H1 (cell line): Measurements from ENCODE around the gene TMEM51. TPM values are rescaled to one million over a fixed set of nuclear protein-coding genes. Genes with fewer than 3 reads are reported as not detected.

Experiments
- CTCF ChIA-PET: fragments of 300-600 bp; sonication (Branson Sonifier 250); formaldehyde crosslinking; loops from one replicate; lab custom pipeline; 2021; ENCODE audit not compliant: partially characterized antibody; lab: Charles Lee
- POLR2A ChIA-PET: fragments of 300-600 bp; sonication (Branson Sonifier 250); formaldehyde crosslinking; loops from one replicate; lab custom pipeline; 2021; ENCODE audit warnings: inconsistent platforms; ENCODE audit not compliant: partially characterized antibody; lab: Charles Lee
- DNase-seq, 2 experiments: peaks; one replicate each; pipeline versions ENCODE4 v3.0.0 to v3.0.0-alpha.2; 2010 to 2022; ENCODE audit warnings: low spot score in 2 of 2, low read depth in 1 of 2, mixed read lengths in 1 of 2
- FAIRE-seq: peaks from 2 replicates; lab custom pipeline; 2011; peaks lifted over from hg19 to GRCh38; lab: Jason Lieb, UNC
- H2AFZ ChIP-seq: 2 replicates; pipeline ENCODE4 v1.8.1; 2012; ENCODE audit warnings: low read length, inconsistent platforms
- H2AK5ac ChIP-seq: 2 replicates; pipeline ENCODE4 v1.6.1; 2013; ENCODE audit warnings: low read depth, low read length
- H2BK120ac ChIP-seq: replicated peaks from 2 replicates; pipeline ENCODE3; 2013; ENCODE audit warnings: low read depth, low read length, inconsistent platforms
- H2BK12ac ChIP-seq: 2 replicates; pipeline ENCODE4 v1.6.1; 2013; ENCODE audit warnings: low read depth, low read length
- H2BK15ac ChIP-seq: 2 replicates; pipeline ENCODE4 v1.6.1; 2013; ENCODE audit warnings: low read length
- H2BK20ac ChIP-seq: 2 replicates; pipeline ENCODE4 v1.6.1; 2013; ENCODE audit warnings: low read length
- H2BK5ac ChIP-seq: 2 replicates; pipeline ENCODE4 v1.6.1; 2013; ENCODE audit warnings: low read depth, low read length
- H3K14ac ChIP-seq: 2 replicates; pipeline ENCODE4 v1.6.1; 2013; ENCODE audit warnings: inconsistent platforms; ENCODE audit not compliant: insufficient read length
- H3K18ac ChIP-seq: 2 replicates; pipeline ENCODE4 v1.6.1; 2013; ENCODE audit warnings: low read length; ENCODE audit errors: extremely low read depth
- H3K23ac ChIP-seq: 2 replicates; pipeline ENCODE4 v1.6.1; 2013; ENCODE audit warnings: inconsistent platforms; ENCODE audit not compliant: insufficient read length
- H3K23me2 ChIP-seq: 2 replicates; pipeline ENCODE4 v1.6.1; 2013; ENCODE audit warnings: low read depth, low read length
- H3K27ac ChIP-seq: 2 replicates; pipeline ENCODE4 v1.6.1; 2011; ENCODE audit warnings: low read depth, low read length, inconsistent platforms
- H3K27me3 ChIP-seq, 4 experiments: replicated peaks in 1 of 4; 1 replicate in 1 of 4; 2 replicates in 3 of 4; pipeline versions ENCODE4 v1.6.1 to v1.8.1; 2011 to 2013; ENCODE audit warnings: low read length in 3 of 4, mild to moderate bottlenecking in 3 of 4, inconsistent platforms in 2 of 4, mixed read lengths in 2 of 4, moderate library complexity in 1 of 4; ENCODE audit not compliant: control insufficient read depth in 3 of 4, insufficient read depth in 3 of 4; ENCODE audit errors: extremely low read depth in 1 of 4
- H3K36me3 ChIP-seq, 4 experiments: 2 replicates each; pipeline versions ENCODE4 v1.6.1 to v1.8.1; 2011 to 2013; ENCODE audit warnings: mild to moderate bottlenecking in 4 of 4, low read length in 3 of 4, moderate library complexity in 2 of 4, control low read depth in 1 of 4, inconsistent platforms in 1 of 4; ENCODE audit not compliant: insufficient read depth in 4 of 4, control insufficient read depth in 2 of 4
- H3K4ac ChIP-seq: replicated peaks from 2 replicates; pipeline ENCODE3; 2013; ENCODE audit warnings: low read length, low read depth, mixed read lengths, inconsistent platforms; ENCODE audit not compliant: insufficient read length
- H3K4me1 ChIP-seq, 4 experiments: replicated peaks in 1 of 4; 1 replicate in 1 of 4; 2 replicates in 3 of 4; pipeline versions ENCODE4 v1.6.1 to v1.8.1; 2011 to 2013; ENCODE audit warnings: low read length in 3 of 4, inconsistent platforms in 2 of 4, mixed read lengths in 1 of 4; ENCODE audit not compliant: insufficient read depth in 4 of 4, control insufficient read depth in 3 of 4
- H3K4me2 ChIP-seq, 2 experiments: 2 replicates each; pipeline versions ENCODE4 v1.6.1 to v1.8.1; 2011 to 2013; ENCODE audit warnings: low read depth in 2 of 2, low read length in 2 of 2, control low read depth in 1 of 2, inconsistent platforms in 1 of 2, mild to moderate bottlenecking in 1 of 2; ENCODE audit not compliant: insufficient read depth in 1 of 2
- H3K4me3 ChIP-seq, 4 experiments: fragments of 200-600, 300-600 bp in 1 of 4; sonication (generic), shearing (Covaris generic), sonication (Bioruptor Twin) in 1 of 4; 2 replicates each; pipeline versions ENCODE4 v1.5.1 to v1.8.1; 2011 to 2016; ENCODE audit warnings: low read length in 4 of 4, low read depth in 3 of 4, control low read depth in 2 of 4, inconsistent platforms in 2 of 4, mild to moderate bottlenecking in 2 of 4, mixed read lengths in 1 of 4, moderate library complexity in 1 of 4; ENCODE audit not compliant: insufficient read depth in 2 of 4; ENCODE audit errors: extremely low read depth in 1 of 4
- H3K56ac ChIP-seq: replicated peaks from 2 replicates; pipeline ENCODE3; 2013; ENCODE audit warnings: low read depth, mild to moderate bottlenecking, mixed read lengths, low read length, inconsistent platforms; ENCODE audit not compliant: insufficient read length
- H3K79me1 ChIP-seq: 2 replicates; pipeline ENCODE4 v1.6.1; 2013; ENCODE audit warnings: low read depth, low read length, control low read depth
- H3K79me2 ChIP-seq, 2 experiments: 2 replicates each; pipeline versions ENCODE4 v1.6.1 to v1.8.1; 2012 to 2013; ENCODE audit warnings: low read length in 2 of 2, mild to moderate bottlenecking in 2 of 2, inconsistent platforms in 1 of 2; ENCODE audit not compliant: insufficient read depth in 2 of 2, control insufficient read depth in 1 of 2
- H3K9ac ChIP-seq, 4 experiments: replicated peaks in 1 of 4; 1 replicate in 1 of 4; 2 replicates in 3 of 4; pipeline versions ENCODE4 v1.6.1 to v1.8.1; 2011 to 2013; ENCODE audit warnings: low read depth in 3 of 4, low read length in 3 of 4, control low read depth in 2 of 4, mild to moderate bottlenecking in 2 of 4, moderate library complexity in 2 of 4, inconsistent platforms in 1 of 4; ENCODE audit errors: extremely low read depth in 1 of 4
- H3K9me3 ChIP-seq, 2 experiments: 2 replicates each; pipeline versions ENCODE4 v1.6.1 to v1.8.1; 2012 to 2013; ENCODE audit warnings: mild to moderate bottlenecking in 2 of 2, moderate library complexity in 2 of 2, control low read depth in 1 of 2, inconsistent platforms in 1 of 2, low read depth in 1 of 2, low read length in 1 of 2, mixed read lengths in 1 of 2; ENCODE audit not compliant: insufficient read depth in 2 of 2
- H4K20me1 ChIP-seq, 2 experiments: replicated peaks in 1 of 2; 2 replicates each; pipeline versions ENCODE3 to v1.8.1; 2011 to 2013; ENCODE audit warnings: inconsistent platforms in 2 of 2, low read length in 2 of 2, mild to moderate bottlenecking in 1 of 2; ENCODE audit not compliant: insufficient read depth in 2 of 2, control insufficient read depth in 1 of 2
- H4K5ac ChIP-seq: 2 replicates; pipeline ENCODE4 v1.6.1; 2013; ENCODE audit warnings: low read length, low read depth, mixed read lengths, inconsistent platforms; ENCODE audit not compliant: insufficient read length
- H4K8ac ChIP-seq: 2 replicates; pipeline ENCODE4 v1.8.0; 2013; ENCODE audit warnings: mild to moderate bottlenecking, moderate library complexity, low read length, inconsistent platforms; ENCODE audit not compliant: insufficient read depth; ENCODE audit errors: extremely low read depth
- H4K91ac ChIP-seq: replicated peaks from 2 replicates; pipeline ENCODE3; 2013; ENCODE audit warnings: low read length, mixed read lengths, inconsistent platforms; ENCODE audit not compliant: insufficient read length
- ATF3 ChIP-seq: IDR thresholded peaks from 2 replicates; pipeline ENCODE4 v1.6.1; 2011; ENCODE audit warnings: low read depth, mild to moderate bottlenecking, low read length; ENCODE audit not compliant: insufficient read depth
- CHD1 ChIP-seq: IDR thresholded peaks from 2 replicates; pipeline ENCODE4 v1.6.1; 2012; ENCODE audit warnings: low read depth, low read length, improper control_type of control experiment
- CREB1 ChIP-seq: IDR thresholded peaks from 2 replicates; pipeline ENCODE4 v1.6.1; 2012; ENCODE audit warnings: inconsistent platforms
- E2F6 ChIP-seq: IDR thresholded peaks from 2 replicates; pipeline ENCODE4 v1.6.1; 2012; ENCODE audit warnings: inconsistent platforms
- HDAC6 ChIP-seq: IDR thresholded peaks from one replicate; pipeline ENCODE4 v1.7.1; 2012; ENCODE audit warnings: low read depth, mild to moderate bottlenecking, inconsistent platforms, low read length, moderate library complexity
- JUN ChIP-seq: IDR thresholded peaks from 2 replicates; pipeline ENCODE4 v1.6.1; 2011; ENCODE audit warnings: low read depth, mild to moderate bottlenecking, improper control_type of control experiment, low read length
- KDM4A ChIP-seq: IDR thresholded peaks from one replicate; pipeline ENCODE4 v1.7.1; 2012; ENCODE audit warnings: low read depth, mild to moderate bottlenecking, moderate library complexity, low read length, inconsistent platforms; ENCODE audit not compliant: severe bottlenecking
- MAFK ChIP-seq: IDR thresholded peaks from 2 replicates; pipeline ENCODE4 v1.6.1; 2012; ENCODE audit warnings: low read depth, mild to moderate bottlenecking, improper control_type of control experiment, low read length
- NANOG ChIP-seq: IDR thresholded peaks from 2 replicates; pipeline ENCODE4 v1.6.1; 2011; ENCODE audit warnings: low read length, low read depth, mild to moderate bottlenecking, inconsistent platforms; ENCODE audit not compliant: insufficient read depth, poor library complexity, severe bottlenecking
- SRF ChIP-seq: IDR thresholded peaks from 2 replicates; pipeline ENCODE4 v1.6.1; 2011; ENCODE audit warnings: mild to moderate bottlenecking, low read depth, low read length, moderate library complexity
- SUZ12 ChIP-seq: fragments of 200-600 bp; sonication (generic); IDR thresholded peaks from 2 replicates; pipeline ENCODE4 v1.6.1; 2012; ENCODE audit warnings: mild to moderate bottlenecking, inconsistent platforms, low read length, moderate library complexity, mixed read lengths
- TCF12 ChIP-seq: IDR thresholded peaks from 2 replicates; pipeline ENCODE4 v1.6.1; 2011; ENCODE audit warnings: low read depth, mild to moderate bottlenecking, low read length
- WGBS, 2 experiments: shearing (Covaris generic) in 1 of 2; methylation state at CpG; one replicate each; pipeline versions ENCODE4 v1.1.6 to v1.1.7; 2013 to 2015; ENCODE audit warnings: low lambda C conversion rate in 2 of 2, mixed read lengths in 2 of 2, inconsistent platforms in 1 of 2, low coverage in 1 of 2, missing lambda C conversion rate in 1 of 2; ENCODE audit not compliant: insufficient replicate concordance in 2 of 2, insufficient coverage in 1 of 2, insufficient read length in 1 of 2; ENCODE audit errors: extremely low coverage in 1 of 2, missing lambda C conversion rate in 1 of 2; 5-methylcytosine and 5-hydroxymethylcytosine counted together
- polyA plus RNA-seq, 7 experiments: library from polyadenylated mRNA; depleted of rRNA in 3 of 7; stranded (reverse) in 5 of 7; unstranded in 2 of 7; fragments of >200 nt in 5 of 7; fragments of 200-250 nt in 2 of 7; gene quantifications; 1 replicate in 5 of 7; 2 replicates in 1 of 7; 4 replicates in 1 of 7; pipeline versions ENCODE4 v1.2.1 to v1.2.3, GENCODE V29; 2011 to 2013; ENCODE audit warnings: missing spikeins in 2 of 7, mixed read lengths in 2 of 7
- total RNA-seq: library from RNA; stranded (reverse); fragmentation: NEBNext Ultra II Directional; extraction: Animal tissue kit (Norgen Biotek cat#: 25700); gene quantifications from 2 replicates; pipeline ENCODE4 v1.2.1, GENCODE V29; 2021

Gene TMEM51
- total and polyA plus RNA-seq, 2 of the 8 experiments (the other 6 are each of a cell fraction or from before 2014, with no cell fraction given) = 9.9 to 10.7 TPM

- ChIA-PET POLR2A (no interaction called here), CTCF (interaction anchor here (1.6 kb wide), 2 partner anchors 17 to 45 kb away, joined by 3 to 7 read pairs; no protein-coding TSS in a partner anchor)
- Histone ChIP-seq H2BK5ac (no peak overlapping the region), H4K8ac (no peak overlapping the region), H2BK15ac (no peak overlapping the region), H3K23ac (no peak overlapping the region), H2AK5ac (no peak overlapping the region; the same call in 1 of the 2 replicates), H2BK20ac (no peak overlapping the region), H2BK120ac (no peak overlapping the region), H4K91ac (no peak overlapping the region), H4K20me1 (no peaks in the 10 kb centered on the region), H3K4me1 (peaks cover 0 to 3% (median 2%) of the 10 kb centered on the region in 4 experiments; a peak in 5 of 7 replicates), H3K23me2 (no peaks in the 10 kb centered on the region), H2AFZ (no peak overlapping the region), H3K27ac (no peak overlapping the region), H3K4ac (no peak overlapping the region), H3K4me3 (no peak overlapping the region), H3K79me2 (no peaks in the 10 kb centered on the region), H3K9ac (no peak overlapping the region), H3K56ac (no peak overlapping the region), H3K4me2 (no peak overlapping the region), H3K14ac (no peak overlapping the region), H3K18ac (no peak overlapping the region), H4K5ac (no peak overlapping the region), H3K79me1 (no peaks in the 10 kb centered on the region; the same call in 1 of the 2 replicates), H3K27me3 (peaks cover 0 to 5% (median under 1%) of the 10 kb centered on the region in 4 experiments; a peak in 1 of 7 replicates), H2BK12ac (no peak overlapping the region), H3K9me3 (0 out of 4 replicates have a peak, but pooled peaks cover 0 to 2% of the 10 kb centered on the region in 2 experiments), H3K36me3 (no peaks in the 10 kb centered on the region)
- WGBS, 2 experiments = 90% methylated on average over 2 of the region's 2 CpGs; no CpG with 5 or more reads in 1 of the 2 experiments
- DNase-seq (no peak), FAIRE-seq (no peak)
- TF ChIP-seq NANOG (no peak), CREB1 (no peak), KDM4A (no peak), SUZ12 (no peak), CHD1 (no peak), TCF12 (no peak), ATF3 (no peak), E2F6 (no peak), JUN (no peak), HDAC6 (no peak), MAFK (no peak), SRF (no peak)
Measured at GRCh38 chr1:15145327-15145726, 8.2 kb upstream of the TMEM51 start.
